GM20000 (cell line): ENCODE data around the gene ASB18.

Experiments
- DNase-seq: peaks from one replicate; pipeline ENCODE4 v3.0.0; 2012; ENCODE audit warnings: low spot score
- CTCF ChIP-seq: IDR thresholded peaks from 2 replicates; pipeline ENCODE4 v1.5.1; 2012; ENCODE audit warnings: mild to moderate bottlenecking, control low read depth; ENCODE audit errors: extremely low read depth, missing control alignments

The ASB18 gene

GRCh38 chr2:236164925-236165841 is 99.0 kb downstream of the ASB18 start:
- no peak for TF ChIP-seq CTCF
- no peak for DNase-seq

GRCh38 chr2:236164201-236164924 is 99.8 kb downstream of the ASB18 start:
- peak; percentile 38 for DNase-seq
- no peak for TF ChIP-seq CTCF

- TF ChIP-seq CTCF: no peak
- peak; percentile 30 for DNase-seq
These were observed 100.6 kb downstream of the ASB18 start for GRCh38 chr2:236163471-236164200.

- peak; percentile 36 for DNase-seq
- no peak for TF ChIP-seq CTCF
These were observed 101.2 kb downstream of the ASB18 start for GRCh38 chr2:236162882-236163470.

- TF ChIP-seq CTCF: no peak
- DNase-seq: peak; percentile 51
These were observed 102.0 kb downstream of the ASB18 start for GRCh38 chr2:236162031-236162845.

GRCh38 chr2:236161531-236161930 is 102.7 kb downstream of the ASB18 start:
- no peak for TF ChIP-seq CTCF
- DNase-seq: no peak
